Stimulated activated CD4-positive, alpha-beta T cell treated with anti-CD3 and anti-CD28 coated beads, Interleukin-12 subunit alpha, Interleukin-12 subunit beta, amount 100 ng/mL, for 48 hours (primary cell): ENCODE measurements around the gene DUS2.
"Not testable (repeated sequence)": the region's sequence is repeated elsewhere in the genome, so short reads cannot be mapped to it uniquely, and the experiment has no call there.

ENCODE experiments used
- DNase-seq, 3 donors: peaks; one replicate each; pipeline ENCODE4 v3.0.0-alpha.2; 2020; ENCODE audit warnings: low read depth in 2 of 3, low spot score in 1 of 3

Gene DUS2

GRCh38 chr16:67998231-67998778 lies 24.8 kb upstream of the DUS2 start:
- not testable (repeated sequence) for DNase-seq

- peak in 1 of 3 donors; percentile 48 for DNase-seq
These were observed 24.1 kb upstream of the DUS2 start, which contains the start of gene DPEP2 for GRCh38 chr16:67998779-67999688. DPEP2 (minus strand) TSS chr16:67999484; CDS start chr16:67993212, 6,272 bp downstream.

- DNase-seq: no peak
These were observed 23.1 kb upstream of the DUS2 start for GRCh38 chr16:67999985-68000384.

GRCh38 chr16:68000450-68000849 lies 22.6 kb upstream of the DUS2 start:
- DNase-seq: no peak

GRCh38 chr16:68003031-68003430 lies 20.1 kb upstream of the DUS2 start:
- no peak for DNase-seq

GRCh38 chr16:68005211-68005610 lies 17.9 kb upstream of the DUS2 start:
- DNase-seq: no peak

- DNase-seq: no peak
These were observed 17.2 kb upstream of the DUS2 start for GRCh38 chr16:68005786-68006286.

- DNase-seq: no peak
These were observed 13.8 kb upstream of the DUS2 start for GRCh38 chr16:68009157-68009735.

- not testable (repeated sequence) for DNase-seq
These were observed 13.2 kb upstream of the DUS2 start for GRCh38 chr16:68009872-68010271.

GRCh38 chr16:68013440-68013839 lies 9.6 kb upstream of the DUS2 start:
- DNase-seq: no peak

- DNase-seq: no peak
These were observed 7.4 kb upstream of the DUS2 start, which contains the start of gene DPEP2NB for GRCh38 chr16:68015681-68016080. DPEP2NB (minus strand) TSS chr16:68015911; CDS start chr16:68015770, 141 bp downstream.

- no peak for DNase-seq
These were observed 3.9 kb upstream of the DUS2 start for GRCh38 chr16:68019167-68019680.

GRCh38 chr16:68021490-68021889 lies 1.6 kb upstream of the DUS2 start:
- DNase-seq: no peak

GRCh38 chr16:68022278-68022727 lies 781 bp upstream of the DUS2 start:
- DNase-seq: no peak

GRCh38 chr16:68028996-68029395 lies 5.9 kb downstream of the DUS2 start:
- DNase-seq: no peak

- not testable (repeated sequence) for DNase-seq
These were observed 7.0 kb downstream of the DUS2 start for GRCh38 chr16:68030108-68030507.

- DNase-seq: no peak
These were observed 8.9 kb downstream of the DUS2 start for GRCh38 chr16:68031951-68032350.

GRCh38 chr16:68033101-68033500 lies 10.0 kb downstream of the DUS2 start:
- no peak for DNase-seq

- DNase-seq: no peak
These were observed 12.1 kb downstream of the DUS2 start for GRCh38 chr16:68035227-68035626.

- DNase-seq: no peak
These were observed 14.9 kb downstream of the DUS2 start for GRCh38 chr16:68037841-68038597.
